ENCODE measurements around the gene CLDN20. TPM values are rescaled to one million over a fixed set of nuclear protein-coding genes. Genes with fewer than 3 reads are reported as not detected.
"Not testable (repeated sequence)": the region's sequence is repeated elsewhere in the genome, so short reads cannot be mapped to it uniquely, and the experiment has no call there.

CLDN20 gene
- polyA plus RNA-seq, 3 donors, result 0.51 to 0.75 (median 0.74) TPM

DNA sequence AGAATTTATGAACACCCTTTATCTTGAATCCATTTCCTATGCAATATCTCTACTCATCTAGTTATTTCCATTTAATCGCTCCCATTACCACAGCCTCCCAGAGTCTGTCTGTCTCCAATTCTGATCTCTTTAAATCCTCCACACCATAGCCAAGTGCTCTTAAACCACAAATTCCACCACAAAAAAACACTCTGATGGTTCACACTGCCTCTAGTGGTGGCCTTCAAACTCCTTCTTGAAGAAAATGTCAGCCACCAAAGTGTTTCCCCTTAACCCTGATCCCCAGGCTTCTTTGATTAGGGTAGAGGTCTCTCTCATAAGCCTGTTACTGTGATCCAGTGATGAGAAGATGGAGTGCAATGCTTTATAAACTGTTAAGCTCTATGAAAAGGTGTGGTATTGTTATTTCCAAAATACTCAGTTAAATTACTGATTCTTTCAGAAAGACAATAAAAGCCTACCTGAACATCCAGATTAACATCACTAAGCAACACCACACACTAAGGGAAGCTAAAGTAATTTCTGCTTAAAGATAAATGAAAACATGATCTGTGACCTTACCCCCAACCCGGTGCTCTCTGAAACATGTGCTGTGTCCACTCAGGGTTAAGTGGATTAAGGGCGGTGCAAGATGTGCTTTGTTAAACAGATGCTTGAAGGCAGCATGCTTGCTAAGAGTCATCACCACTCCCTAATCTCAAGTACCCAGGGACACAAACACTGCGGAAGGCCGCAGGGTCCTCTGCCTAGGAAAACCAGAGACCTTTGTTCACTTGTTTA is 4.5 kb downstream of the CLDN20 start:
- DNase-seq (ENCODE audit: low read depth in 3 of 3, low spot score in 2 of 3), result not testable (repeated sequence)

DNA sequence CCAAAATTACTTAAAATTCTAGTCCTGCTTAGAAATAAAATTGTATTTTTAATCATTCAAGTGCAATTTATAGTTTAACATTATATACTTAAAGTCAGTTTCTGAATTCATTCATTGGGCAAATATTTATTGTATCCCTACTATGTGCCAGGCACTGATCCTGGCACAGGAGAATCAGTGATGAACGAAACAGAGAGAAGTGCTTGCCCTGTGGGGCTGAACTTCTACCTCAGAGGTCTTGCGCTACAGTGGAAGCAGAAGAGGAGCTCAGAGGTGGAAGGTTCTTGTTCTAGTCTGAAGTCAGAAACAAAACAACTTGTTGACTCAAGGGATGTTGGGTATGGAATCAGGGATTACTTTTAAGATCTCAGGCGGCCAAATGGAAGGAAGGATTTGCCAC is 6.0 kb downstream of the CLDN20 start:
- no peak for DNase-seq (ENCODE audit: low read depth in 3 of 3, low spot score in 2 of 3)

DNA sequence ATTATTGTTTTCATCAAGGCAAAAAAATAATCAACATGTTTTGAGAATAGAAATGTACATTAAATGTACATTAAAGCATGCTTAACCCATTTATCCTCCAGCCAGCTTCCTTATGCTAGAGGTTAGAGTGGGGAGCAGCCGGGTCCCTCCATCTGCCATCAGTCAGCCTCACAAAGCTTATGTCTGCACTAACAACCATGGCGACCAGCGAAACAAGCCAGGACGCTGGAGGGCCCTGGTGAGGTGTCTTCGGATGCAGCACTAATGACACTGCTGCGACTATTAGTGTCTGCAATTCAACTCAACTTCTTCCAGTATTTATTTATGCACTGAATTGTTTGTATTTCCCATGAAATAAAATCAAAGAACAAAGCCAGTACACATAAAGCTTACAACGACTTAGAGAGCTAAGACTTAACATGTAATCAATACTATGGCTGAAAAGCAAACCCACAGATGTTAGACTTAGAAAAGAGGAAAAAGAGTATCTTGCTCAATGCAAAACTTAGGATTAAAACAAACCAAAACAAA is 6.8 kb downstream of the CLDN20 start:
- no peak for DNase-seq (ENCODE audit: low read depth in 3 of 3, low spot score in 2 of 3)

DNA sequence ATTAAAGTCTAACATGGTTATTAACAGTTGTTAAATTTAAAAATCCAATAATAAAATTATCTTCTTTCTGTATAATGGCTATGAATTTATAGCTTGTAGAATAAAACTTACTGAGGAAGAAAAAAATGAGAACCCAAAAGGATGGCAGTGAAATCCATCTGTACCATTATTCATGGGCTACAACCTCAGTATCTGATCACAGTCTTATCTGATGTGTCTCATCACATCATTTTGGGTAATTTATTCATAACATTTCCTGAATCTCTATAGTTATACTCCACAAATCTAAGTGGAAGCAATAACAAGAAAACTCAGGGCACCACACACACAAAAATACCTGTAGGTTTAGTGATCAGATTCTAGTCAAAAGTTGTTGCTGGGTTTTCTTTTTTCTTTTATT is 7.3 kb downstream of the CLDN20 start:
- DNase-seq (ENCODE audit: low read depth in 3 of 3, low spot score in 2 of 3), result no peak

DNA sequence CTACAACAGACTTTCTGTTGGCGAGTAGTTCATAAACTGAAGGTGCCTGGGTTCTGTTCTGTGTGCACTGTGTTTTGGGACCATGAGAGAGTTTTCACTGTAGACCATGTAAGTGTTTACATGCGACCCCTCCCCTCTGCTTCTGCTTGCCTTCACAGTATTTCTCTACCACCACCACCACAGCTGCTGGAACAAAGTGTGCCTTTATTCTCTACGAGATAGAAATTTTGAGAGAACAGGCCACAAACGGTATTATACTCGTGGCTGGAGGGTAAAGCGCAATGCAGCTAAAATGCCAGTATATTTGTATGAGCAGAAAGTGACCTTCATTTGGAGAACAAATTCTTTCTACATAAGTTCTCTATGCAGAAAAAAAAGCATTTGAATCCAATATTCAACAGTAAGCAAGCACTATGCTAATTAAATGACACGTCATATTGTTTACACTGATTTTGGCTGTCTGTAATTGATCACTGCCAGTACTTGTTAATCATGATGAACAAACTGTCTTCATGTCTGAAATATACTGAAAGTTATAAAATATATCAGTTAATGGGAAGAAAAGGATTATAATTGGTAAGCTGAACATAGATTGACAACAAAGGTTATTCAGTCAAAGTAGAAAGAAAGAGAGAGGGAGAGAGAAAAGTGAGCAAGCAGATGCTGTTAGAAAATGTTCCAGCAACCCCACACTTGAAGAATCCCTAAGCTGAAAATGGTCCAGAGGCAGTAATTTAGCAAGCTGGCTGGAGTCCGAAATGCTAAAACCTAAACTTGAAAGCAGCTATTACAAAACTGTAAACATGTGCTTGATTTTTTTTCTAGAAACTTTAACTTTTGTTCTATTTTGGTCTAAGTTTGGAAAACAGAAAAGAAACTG is 8.8 kb downstream of the CLDN20 start:
- DNase-seq (ENCODE audit: low read depth in 3 of 3, low spot score in 2 of 3), result peak in 1 of 3 donors; percentile 10

DNA sequence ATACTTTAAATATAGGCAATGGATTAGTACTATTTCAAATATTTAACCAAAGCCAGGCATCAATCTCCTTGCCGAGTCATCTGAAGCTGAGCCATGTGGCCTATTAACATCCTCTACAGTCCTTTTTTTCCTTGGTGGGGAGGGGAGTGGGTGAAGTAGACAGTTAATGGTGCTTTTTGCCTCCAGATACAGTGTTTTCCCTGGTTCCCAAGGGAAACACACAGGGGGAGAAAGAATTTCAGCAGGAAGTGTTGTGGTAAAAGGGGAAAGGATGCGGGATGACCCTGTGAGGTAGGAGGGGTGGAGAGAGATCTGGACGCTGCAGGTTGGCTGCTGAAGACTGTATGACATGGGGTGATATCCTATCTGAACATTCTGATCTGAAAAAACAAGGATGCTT is 9.6 kb downstream of the CLDN20 start:
- no peak for DNase-seq (ENCODE audit: low read depth in 3 of 3, low spot score in 2 of 3)

DNA sequence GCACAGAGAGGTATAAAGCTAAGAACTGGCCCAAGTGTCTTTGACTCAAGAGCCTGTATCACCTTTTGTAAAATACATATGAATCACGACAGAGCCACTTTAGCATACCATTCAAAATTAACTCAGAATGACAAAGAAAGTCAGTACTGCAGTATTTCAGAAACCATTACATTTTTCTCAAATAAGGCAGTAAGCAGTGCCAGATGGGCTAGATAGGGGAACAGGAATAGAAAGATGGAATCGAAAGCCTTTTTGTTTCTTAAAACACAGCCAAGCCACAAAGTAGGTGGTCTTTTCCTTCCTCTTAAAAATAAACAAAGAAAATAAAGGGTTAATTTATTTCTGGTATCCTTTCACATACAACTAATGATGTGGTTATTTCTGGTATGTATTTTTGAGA is 10.3 kb downstream of the CLDN20 start:
- no peak for DNase-seq (ENCODE audit: low read depth in 3 of 3, low spot score in 2 of 3)

DNA sequence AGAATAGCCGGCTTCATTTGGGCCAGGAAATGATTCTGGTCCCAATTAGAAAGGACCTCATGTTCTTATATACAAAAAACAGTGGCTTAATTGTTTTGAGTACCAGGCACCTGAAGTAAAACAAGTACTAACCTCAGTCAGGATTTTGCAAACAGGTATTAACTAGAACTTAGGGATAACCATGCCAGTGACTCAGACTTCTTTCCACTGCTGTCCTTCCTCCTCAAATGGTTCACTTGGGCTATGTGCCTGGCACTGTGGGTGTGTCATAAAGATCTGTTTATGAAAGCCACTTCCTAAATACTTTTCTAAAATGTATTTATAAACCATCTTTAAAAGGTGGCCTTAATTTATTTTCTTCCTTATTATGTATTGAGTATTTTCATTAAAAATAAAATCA is 10.7 kb downstream of the CLDN20 start:
- no peak for DNase-seq (ENCODE audit: low read depth in 3 of 3, low spot score in 2 of 3)

DNA sequence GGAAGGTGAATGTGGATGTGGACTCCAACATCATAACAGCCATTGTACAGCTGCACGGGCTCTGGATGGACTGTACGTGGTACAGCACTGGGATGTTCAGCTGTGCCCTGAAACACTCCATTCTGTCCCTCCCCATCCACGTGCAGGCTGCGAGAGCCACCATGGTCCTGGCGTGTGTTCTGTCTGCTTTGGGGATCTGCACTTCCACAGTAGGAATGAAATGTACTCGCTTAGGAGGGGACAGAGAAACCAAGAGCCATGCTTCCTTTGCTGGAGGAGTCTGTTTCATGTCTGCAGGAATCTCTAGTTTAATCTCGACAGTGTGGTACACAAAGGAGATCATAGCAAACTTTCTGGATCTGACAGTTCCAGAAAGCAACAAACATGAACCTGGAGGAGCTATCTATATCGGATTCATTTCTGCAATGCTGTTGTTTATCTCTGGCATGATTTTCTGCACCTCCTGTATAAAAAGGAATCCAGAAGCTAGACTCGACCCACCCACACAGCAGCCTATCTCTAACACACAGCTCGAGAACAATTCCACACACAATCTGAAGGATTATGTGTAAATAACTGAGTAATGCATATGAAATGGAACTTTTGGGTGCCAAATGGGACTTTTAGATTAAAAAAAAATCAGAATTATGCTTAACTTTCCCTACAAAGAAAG is 12.1 kb downstream of the CLDN20 start:
- no peak for DNase-seq (ENCODE audit: low read depth in 3 of 3, low spot score in 2 of 3)

DNA sequence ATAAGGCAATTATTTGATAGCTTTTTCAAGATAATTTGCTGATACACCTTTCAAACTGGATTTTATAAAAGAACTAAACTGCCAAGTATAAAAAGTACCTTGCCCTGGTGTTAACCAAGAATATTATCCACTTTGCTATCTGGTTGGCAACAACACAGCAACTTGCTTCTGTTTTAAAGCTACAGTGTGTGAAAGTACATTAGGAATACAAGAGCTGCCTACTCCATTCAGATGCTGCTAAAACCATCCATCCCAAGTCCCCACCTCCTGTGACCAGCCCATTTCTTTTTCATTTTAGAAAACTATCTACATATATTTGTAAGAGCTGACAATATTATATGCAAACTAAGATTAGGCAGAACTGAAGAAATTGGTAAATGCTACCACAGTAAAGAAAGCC is 12.8 kb downstream of the CLDN20 start:
- DNase-seq (ENCODE audit: low read depth in 3 of 3, low spot score in 2 of 3), result no peak

DNA sequence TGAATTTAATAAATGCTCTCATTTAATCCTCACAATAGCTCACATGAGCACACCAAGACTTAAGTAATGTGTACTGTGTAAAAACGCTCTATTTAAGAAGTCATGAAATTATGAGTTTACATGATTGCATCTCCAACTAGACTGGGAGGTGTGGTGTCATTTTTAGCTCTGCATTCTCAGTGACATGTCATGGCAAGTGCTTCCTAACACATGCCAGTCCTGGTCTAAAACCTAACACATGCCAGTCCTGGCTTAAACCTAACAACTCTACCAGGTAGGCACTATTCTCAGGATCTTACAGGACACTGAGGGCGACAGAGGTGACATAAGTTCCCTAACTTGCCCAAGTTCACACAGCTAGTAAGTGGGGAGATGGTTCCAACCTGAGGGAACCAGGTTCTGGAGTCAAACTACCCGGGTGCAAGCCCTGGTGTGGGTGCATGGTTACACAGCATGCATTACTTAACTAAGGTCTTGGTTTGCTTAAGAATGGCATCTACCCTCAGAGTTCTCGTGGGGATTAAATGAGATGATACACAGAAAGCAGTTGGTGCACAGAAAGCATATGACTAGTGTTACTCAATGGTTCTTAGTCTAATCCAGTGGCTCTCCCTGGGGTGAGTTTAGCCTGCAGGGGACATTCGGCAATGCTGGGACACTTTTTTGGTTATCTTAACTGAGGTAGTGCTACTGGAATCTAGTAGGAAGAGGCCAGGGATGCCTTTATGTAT is 14.7 kb downstream of the CLDN20 start:
- DNase-seq (ENCODE audit: low read depth in 3 of 3, low spot score in 2 of 3), result no peak

DNA sequence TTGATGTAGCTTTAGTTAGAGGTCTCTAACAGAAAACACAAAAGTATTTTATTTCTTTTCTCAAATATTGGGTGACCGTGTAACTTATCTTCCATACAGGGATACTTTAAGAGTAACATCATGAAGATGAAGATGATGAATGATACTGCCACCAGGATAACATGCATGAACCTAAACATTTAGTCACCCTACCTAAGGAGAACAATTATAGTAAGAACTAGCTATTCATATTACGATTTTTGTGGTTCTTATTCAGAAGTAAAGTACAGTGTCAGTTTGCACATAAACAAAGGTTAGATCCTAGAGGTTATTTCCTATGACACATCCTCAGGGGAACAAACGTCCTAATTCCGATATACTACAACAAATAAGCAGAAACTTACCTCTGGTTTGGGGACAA is 21.0 kb downstream of the CLDN20 start:
- no peak for DNase-seq (ENCODE audit: low read depth in 3 of 3, low spot score in 2 of 3)

DNA sequence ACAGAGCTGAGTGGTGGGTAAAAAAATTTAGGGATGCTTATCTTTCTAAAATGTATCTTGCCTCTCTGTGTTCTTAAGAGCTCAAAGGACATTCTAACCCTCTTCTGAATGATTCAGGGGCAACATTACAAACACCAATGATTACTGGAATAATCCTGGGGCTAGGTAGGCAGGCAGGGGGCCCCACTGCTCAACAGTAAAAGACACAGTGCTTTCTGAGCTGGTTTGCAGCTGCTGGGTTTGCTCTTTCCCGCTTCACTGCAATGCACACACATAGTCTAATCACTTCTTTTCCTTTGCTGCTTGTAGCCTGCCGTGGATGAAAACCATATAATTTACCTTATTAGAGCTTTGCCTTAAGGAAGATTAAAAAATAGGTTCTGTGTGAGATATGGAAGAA is 23.9 kb downstream of the CLDN20 start:
- no peak for DNase-seq (ENCODE audit: low read depth in 3 of 3, low spot score in 2 of 3)

DNA sequence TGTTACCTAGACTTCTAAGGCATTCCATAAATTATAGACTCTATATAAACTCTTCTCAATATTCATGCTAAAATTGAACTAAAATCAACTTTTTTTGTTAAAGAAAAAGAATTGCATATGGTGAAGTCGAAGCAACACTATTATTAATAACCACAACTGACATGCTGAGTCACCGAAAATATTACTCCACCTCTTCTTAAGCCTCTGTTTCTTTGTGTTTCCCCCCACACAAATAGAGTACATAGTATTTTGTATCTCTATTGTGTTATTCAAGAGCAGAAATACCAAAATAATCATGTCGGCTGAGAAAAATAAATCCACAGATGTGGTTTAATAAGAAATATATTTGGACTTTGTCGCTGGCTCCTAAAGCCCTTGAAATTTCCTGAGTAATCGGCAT is 26.7 kb downstream of the CLDN20 start:
- DNase-seq (ENCODE audit: low read depth in 3 of 3, low spot score in 2 of 3), result no peak

DNA sequence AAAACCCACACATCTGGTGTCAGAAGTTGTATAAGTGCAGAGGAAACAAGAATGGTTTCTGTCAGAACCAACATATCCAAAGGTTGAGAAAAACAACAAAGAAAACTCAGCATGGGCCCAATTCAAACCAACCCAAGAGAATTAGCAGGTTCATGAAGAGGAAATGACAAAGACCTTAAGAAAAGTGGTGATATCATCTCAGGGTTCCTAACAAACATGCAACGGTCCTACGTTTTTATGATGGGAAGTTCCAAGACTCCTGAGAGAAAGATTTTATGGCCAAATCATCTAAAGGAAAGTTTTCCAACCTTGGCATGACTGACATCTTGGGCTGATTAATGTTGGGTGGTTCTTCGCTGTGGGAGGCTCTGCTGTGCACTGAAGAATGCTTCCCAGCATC is 27.5 kb downstream of the CLDN20 start:
- DNase-seq (ENCODE audit: low read depth in 3 of 3, low spot score in 2 of 3), result no peak

DNA sequence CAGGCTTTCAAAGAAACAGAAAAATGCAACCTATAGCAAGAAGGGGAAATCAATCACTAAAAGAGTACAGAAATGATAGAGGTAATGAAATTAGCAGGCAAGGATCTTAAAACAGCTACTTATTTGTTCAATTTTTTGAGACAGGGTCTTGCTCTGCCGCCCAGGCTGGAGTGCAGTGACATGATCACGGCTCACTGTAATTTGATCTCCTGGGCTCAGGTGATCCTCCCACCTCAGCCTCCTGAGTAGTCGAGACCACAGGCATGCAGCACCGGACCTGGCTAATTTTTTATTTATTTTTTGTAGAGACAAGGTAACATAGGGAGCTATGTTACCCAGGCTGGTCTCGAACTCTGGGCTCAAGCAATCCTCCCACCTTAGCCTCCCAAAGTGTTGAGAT is 28.9 kb downstream of the CLDN20 start:
- no peak for DNase-seq (ENCODE audit: low read depth in 3 of 3, low spot score in 2 of 3)

DNA sequence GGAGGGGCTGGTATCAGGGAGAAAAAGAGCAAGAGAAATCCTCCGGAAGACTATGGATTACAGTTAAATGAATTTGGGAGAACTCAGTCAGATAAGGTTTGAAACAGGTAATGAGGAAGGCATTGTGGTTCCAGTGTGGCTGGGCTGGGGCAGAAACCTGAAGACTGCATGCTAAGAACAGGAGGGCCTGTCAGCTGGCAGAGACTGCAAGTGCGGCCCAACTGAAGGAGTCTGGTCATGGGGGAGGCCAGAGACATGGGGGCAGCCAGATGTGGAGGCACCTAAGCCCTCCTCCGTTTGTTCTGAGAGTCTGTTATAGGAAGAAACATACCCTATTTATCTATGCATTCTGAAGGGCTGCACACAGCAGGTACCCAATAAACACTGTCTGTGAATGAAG is 33.9 kb downstream of the CLDN20 start:
- no peak for DNase-seq (ENCODE audit: low read depth in 3 of 3, low spot score in 2 of 3)

DNA sequence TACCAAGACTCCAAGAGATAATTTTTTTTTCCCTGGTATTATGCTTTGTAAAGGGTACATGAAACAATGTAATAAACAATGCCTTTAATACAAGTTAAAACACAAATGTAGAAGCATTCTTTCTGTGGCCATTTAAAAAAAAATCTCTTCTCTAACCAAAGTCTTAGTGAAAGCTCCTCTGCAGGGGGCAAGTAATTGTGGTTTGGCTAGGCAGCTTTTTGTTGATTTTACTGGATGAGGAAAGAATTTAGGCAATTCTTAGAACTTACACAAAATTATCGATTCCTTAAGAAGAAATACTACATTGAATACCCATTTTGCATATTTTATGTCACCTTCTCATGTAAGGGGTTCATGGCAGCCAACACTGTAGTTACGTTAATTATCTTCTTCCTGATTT is 38.1 kb downstream of the CLDN20 start:
- no peak for DNase-seq (ENCODE audit: low read depth in 3 of 3, low spot score in 2 of 3)

DNA sequence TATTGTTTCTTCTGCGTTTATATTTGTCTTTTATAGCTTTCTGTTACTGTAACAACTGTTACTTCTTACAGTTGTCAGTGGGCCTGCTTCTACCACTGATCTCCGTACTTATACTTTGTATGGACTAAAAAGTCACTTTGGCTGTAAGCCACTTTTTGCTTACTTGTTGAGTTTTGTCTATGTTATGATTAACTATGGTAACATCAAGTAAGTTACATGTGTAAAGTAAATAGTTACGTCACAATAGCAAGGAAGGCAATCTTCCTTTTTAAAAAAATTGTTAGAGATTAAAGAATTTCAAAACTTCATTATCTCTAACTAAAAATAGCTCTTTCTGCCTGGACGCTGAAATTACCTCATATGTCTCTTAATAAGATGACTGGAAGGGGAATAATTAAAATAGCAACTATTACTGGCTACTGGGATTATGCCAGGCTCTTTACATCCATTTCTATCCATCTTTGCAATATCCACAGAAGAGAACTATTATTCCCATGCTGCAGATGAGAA is 39.6 kb downstream of the CLDN20 start:
- DNase-seq (ENCODE audit: low read depth in 3 of 3, low spot score in 2 of 3), result no peak

DNA sequence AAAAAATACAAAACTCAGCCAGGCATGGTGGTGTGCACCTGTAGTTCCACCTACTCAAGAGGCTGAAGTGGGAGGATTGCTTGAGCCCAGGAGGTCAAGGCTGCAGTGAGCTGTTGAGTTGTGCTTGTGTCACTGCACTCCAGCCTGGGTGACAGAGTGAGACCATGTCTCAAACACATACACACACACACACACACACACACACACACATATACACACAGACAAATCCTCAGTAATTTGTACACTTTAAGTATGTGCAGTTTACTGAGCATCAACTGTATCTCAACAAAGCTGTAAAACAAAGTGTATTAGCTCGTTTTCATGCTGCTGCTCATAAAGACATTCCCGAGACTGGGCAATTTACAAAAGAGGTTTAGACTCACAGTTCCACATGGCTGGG is 43.1 kb downstream of the CLDN20 start:
- no peak for DNase-seq (ENCODE audit: low read depth in 3 of 3, low spot score in 2 of 3)
